Measurements from ENCODE around the gene ZNF841. TPM values are rescaled to one million over a fixed set of nuclear protein-coding genes. Genes with fewer than 3 reads are reported as not detected.
"Not testable (repeated sequence)": the region's sequence is repeated elsewhere in the genome, so short reads cannot be mapped to it uniquely, and the experiment has no call there.

The ZNF841 gene
- total RNA-seq, 1 donor from 2014 or later, result 18.3 TPM

GRCh38 chr19:52069653-52070052, 25.9 kb downstream of the ZNF841 start:
- peaks cover 71% of the 10 kb centered on the region for H3K36me3 Mint-ChIP-seq
- H3K79me2 ChIP-seq (ENCODE audit: low read depth), result no peaks in the 10 kb centered on the region
- no peaks in the 10 kb centered on the region for H3K27me3 ChIP-seq
- H4K20me1 ChIP-seq (ENCODE audit: low read depth), result no peaks in the 10 kb centered on the region
- H3K4me1 ChIP-seq, result no peaks in the 10 kb centered on the region
- peaks cover 48% of the 10 kb centered on the region for H3K36me3 ChIP-seq
- H3K27ac Mint-ChIP-seq, result no peak overlapping the region
- H3K9me3 Mint-ChIP-seq, result peaks cover 81% of the 10 kb centered on the region
- H3F3A ChIP-seq (ENCODE audit: low read depth), result no peaks in the 10 kb centered on the region
- no peak overlapping the region for H3K4me2 ChIP-seq
- H2AFZ ChIP-seq (replicated peaks), result no peak overlapping the region
- no peak overlapping the region for H3K27ac ChIP-seq
- peaks cover 42% of the 10 kb centered on the region for H3K9me3 ChIP-seq (ENCODE audit: low read depth)
- no peak for DNase-seq (ENCODE audit: low spot score)
- H3K4me1 Mint-ChIP-seq, result no peaks in the 10 kb centered on the region
- no peak overlapping the region for H3K4me3 ChIP-seq
- no peak overlapping the region for H3K9ac ChIP-seq
- TF ChIP-seq EZH2phosphoT487 (IDR thresholded peaks at IDR 0.05), result no peak
- no peak for TF ChIP-seq EZH2 (IDR thresholded peaks at IDR 0.05)
- TF ChIP-seq CTCF (IDR thresholded peaks at IDR 0.05), result no peak
- no peaks in the 10 kb centered on the region for H3K27me3 Mint-ChIP-seq (ENCODE audit: insufficient read depth, low read depth)
- no peak overlapping the region for H3K4me3 Mint-ChIP-seq

- Histone ChIP-seq H3K4me2 (no peak overlapping the region), H3K4me1 (no peaks in the 10 kb centered on the region), H3K9ac (no peak overlapping the region), H4K20me1 (ENCODE audit: low read depth) (no peaks in the 10 kb centered on the region), H3K27me3 (no peaks in the 10 kb centered on the region), H3K79me2 (ENCODE audit: low read depth) (no peaks in the 10 kb centered on the region), H3F3A (ENCODE audit: low read depth) (no peaks in the 10 kb centered on the region), H3K36me3 (peaks cover 33% of the 10 kb centered on the region), H3K27ac (no peak overlapping the region), H3K9me3 (ENCODE audit: low read depth) (peaks cover 30% of the 10 kb centered on the region), H3K4me3 (no peak overlapping the region), H2AFZ (replicated peaks) (no peak overlapping the region)
- Mint-ChIP-seq H3K4me1 (no peaks in the 10 kb centered on the region), H3K36me3 (peaks cover 62% of the 10 kb centered on the region), H3K27ac (no peak overlapping the region), H3K27me3 (ENCODE audit: insufficient read depth, low read depth) (peaks cover 2% of the 10 kb centered on the region), H3K4me3 (no peak overlapping the region), H3K9me3 (peaks cover 82% of the 10 kb centered on the region)
- no peak for DNase-seq (ENCODE audit: low spot score)
- TF ChIP-seq EZH2 (IDR thresholded peaks at IDR 0.05) (no peak), CTCF (IDR thresholded peaks at IDR 0.05) (no peak), EZH2phosphoT487 (IDR thresholded peaks at IDR 0.05) (no peak)
Observed at GRCh38 chr19:52066258-52066863, 29.2 kb downstream of the ZNF841 start.

GRCh38 chr19:52065399-52065798, 30.2 kb downstream of the ZNF841 start:
- Histone ChIP-seq H3K36me3 (peaks cover 33% of the 10 kb centered on the region), H3K4me3 (no peak overlapping the region), H3F3A (ENCODE audit: low read depth) (no peaks in the 10 kb centered on the region), H3K4me1 (no peaks in the 10 kb centered on the region), H3K9ac (no peak overlapping the region), H3K27ac (no peak overlapping the region), H3K4me2 (no peak overlapping the region), H4K20me1 (ENCODE audit: low read depth) (no peaks in the 10 kb centered on the region), H3K9me3 (ENCODE audit: low read depth) (peaks cover 28% of the 10 kb centered on the region), H3K27me3 (no peaks in the 10 kb centered on the region), H3K79me2 (ENCODE audit: low read depth) (no peaks in the 10 kb centered on the region), H2AFZ (replicated peaks) (no peak overlapping the region)
- DNase-seq (ENCODE audit: low spot score), result no peak
- H3K4me1 Mint-ChIP-seq, result no peaks in the 10 kb centered on the region
- peaks cover 53% of the 10 kb centered on the region for H3K36me3 Mint-ChIP-seq
- peaks cover 2% of the 10 kb centered on the region for H3K27me3 Mint-ChIP-seq (ENCODE audit: insufficient read depth, low read depth)
- H3K27ac Mint-ChIP-seq, result no peak overlapping the region
- H3K9me3 Mint-ChIP-seq, result peaks cover 80% of the 10 kb centered on the region
- no peak for TF ChIP-seq CTCF (IDR thresholded peaks at IDR 0.05)
- no peak for TF ChIP-seq EZH2 (IDR thresholded peaks at IDR 0.05)
- TF ChIP-seq EZH2phosphoT487 (IDR thresholded peaks at IDR 0.05), result no peak
- H3K4me3 Mint-ChIP-seq, result no peak overlapping the region

- not testable (repeated sequence) for H3K9ac ChIP-seq; DNase-seq (ENCODE audit: low spot score); H3K4me2 ChIP-seq; H3K27me3 Mint-ChIP-seq (ENCODE audit: insufficient read depth, low read depth); H3K79me2 ChIP-seq (ENCODE audit: low read depth); H3F3A ChIP-seq (ENCODE audit: low read depth); H3K4me1 ChIP-seq; H3K9me3 ChIP-seq (ENCODE audit: low read depth); H4K20me1 ChIP-seq (ENCODE audit: low read depth); H3K4me3 Mint-ChIP-seq; H2AFZ ChIP-seq (replicated peaks); H3K4me1 Mint-ChIP-seq; H3K27ac ChIP-seq; H3K27me3 ChIP-seq; H3K27ac Mint-ChIP-seq; H3K4me3 ChIP-seq; H3K36me3 ChIP-seq
- Mint-ChIP-seq H3K36me3 (peaks cover 20% of the 10 kb centered on the region), H3K9me3 (peaks cover 78% of the 10 kb centered on the region)
Observed at GRCh38 chr19:52056480-52056879, 39.1 kb downstream of the ZNF841 start.

- H3K27me3 Mint-ChIP-seq (ENCODE audit: insufficient read depth, low read depth); H3K9ac ChIP-seq; H3K4me2 ChIP-seq; H3K4me3 ChIP-seq; H3K27me3 ChIP-seq; H3K4me1 Mint-ChIP-seq; H3K36me3 ChIP-seq; DNase-seq (ENCODE audit: low spot score); H2AFZ ChIP-seq (replicated peaks); H3K4me1 ChIP-seq; H3K27ac Mint-ChIP-seq; H4K20me1 ChIP-seq (ENCODE audit: low read depth); H3K9me3 ChIP-seq (ENCODE audit: low read depth); H3K4me3 Mint-ChIP-seq; H3K27ac ChIP-seq: not testable (repeated sequence)
- Mint-ChIP-seq H3K9me3 (peaks cover 70% of the 10 kb centered on the region), H3K36me3 (peaks cover 34% of the 10 kb centered on the region)
- Histone ChIP-seq H3F3A (ENCODE audit: low read depth) (peaks cover 12% of the 10 kb centered on the region), H3K79me2 (ENCODE audit: low read depth) (peaks cover 12% of the 10 kb centered on the region)
Observed at GRCh38 chr19:52051736-52052135, 43.8 kb downstream of the ZNF841 start.
